Germinal center (tissue), 1 donor: ENCODE measurements around the gene UBE3B.

ENCODE experiments used
- DNase-seq: peaks from one replicate; pipeline ENCODE4 v3.0.0; 2012; ENCODE audit warnings: mixed read lengths, low spot score

The UBE3B gene

DNA sequence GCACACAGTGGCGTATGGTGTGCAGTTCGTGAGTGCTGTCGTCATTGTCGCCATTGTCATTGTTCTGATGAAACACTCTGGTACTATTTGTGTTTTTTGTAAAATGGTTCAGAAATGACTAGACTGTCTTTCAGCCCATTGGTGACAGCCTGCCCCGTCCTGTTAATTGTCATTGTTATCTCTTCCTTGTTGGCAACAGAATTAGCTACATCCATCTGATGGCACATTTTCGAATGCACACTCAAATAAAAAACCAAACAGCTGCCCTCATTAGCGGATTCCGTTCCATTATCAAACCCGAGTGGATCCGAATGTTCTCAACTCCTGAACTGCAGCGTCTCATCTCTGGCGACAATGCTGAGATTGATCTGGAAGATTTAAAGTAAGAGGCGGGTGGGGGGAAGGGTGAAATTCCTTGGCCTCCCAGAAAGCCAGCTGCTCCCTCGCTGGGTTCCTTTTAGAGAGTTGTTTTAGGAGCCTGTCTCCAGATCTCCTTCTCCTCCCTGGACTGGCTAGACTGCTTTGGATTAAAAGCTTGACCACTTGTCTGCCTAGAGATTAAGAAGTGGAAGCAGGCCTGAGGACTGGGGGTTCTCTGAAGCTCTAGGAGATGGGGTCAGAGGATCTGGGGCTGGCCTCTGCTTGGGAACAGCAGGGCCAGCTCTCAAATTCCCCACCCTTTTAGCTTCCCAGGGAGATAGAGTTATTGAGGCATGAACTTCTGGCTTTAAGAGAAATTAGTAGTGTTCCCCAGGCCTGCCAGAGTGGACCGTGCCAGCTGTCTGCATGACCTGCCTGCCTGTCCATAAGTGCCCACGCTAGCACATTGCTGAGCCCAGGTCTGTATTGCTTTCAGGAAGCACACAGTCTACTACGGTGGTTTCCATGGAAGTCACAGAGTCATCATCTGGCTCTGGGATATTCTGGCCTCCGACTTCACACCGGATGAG, 52.5 kb downstream of the UBE3B start:
- no peak for DNase-seq

DNA sequence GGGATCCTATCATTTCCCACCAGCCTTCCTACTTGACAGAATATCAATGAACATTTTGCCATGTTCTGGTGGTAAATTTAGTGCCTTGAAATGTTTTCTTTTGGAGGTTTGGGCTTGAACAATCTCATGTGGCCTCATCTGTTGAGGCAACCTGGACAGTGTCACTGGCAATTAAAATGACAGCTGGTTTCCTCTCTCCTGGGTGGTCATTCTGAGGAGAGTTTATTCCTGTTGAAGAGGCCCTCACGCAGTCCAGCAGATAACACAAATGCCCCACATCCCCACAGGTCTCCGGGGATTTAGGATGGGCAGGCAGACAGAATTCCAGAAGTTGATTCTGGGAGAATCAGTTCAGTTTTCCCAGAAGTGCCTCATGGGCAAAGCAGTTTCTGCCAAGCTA, 54.0 kb downstream of the UBE3B start:
- DNase-seq: no peak

DNA sequence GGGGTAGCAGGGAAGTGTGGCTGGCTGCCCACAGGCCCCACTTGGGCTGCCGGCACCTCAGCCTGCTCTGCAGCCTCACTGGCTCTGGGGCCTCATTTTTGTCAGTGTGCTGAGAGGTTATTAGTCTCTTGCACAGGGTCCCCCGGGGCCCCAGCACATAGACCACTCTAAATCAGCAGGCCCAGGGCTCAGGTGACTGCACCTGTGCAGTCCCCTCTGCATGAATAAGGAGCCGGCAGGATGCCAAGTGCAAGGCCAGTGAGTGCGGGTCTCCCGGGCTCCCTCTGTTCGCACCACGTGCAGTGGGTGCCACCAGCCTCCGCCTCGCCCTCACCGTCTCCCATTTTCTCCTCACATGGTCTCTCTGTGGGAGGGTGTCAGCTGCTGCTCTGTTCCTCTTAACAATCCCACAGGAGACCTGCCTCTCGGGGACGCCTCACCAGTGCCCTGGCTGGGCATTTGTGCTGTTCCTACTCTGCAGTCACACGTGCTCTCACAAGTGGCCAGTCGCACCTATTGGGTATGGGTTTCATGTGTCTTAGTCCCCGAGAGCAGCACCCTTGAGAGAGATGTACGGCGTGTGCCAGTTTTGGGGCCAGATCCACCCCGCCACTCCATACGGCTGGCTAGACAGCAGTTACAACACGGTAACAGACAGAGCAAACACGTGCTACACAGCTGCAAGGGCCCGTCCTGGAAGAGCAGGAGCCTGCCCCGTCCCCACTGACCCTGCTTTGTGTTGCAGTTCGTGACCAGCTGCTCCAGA, 55.5 kb downstream of the UBE3B start:
- DNase-seq: no peak

GRCh38 chr12:109533487-109533740, 56.0 kb downstream of the UBE3B start:
- no peak for DNase-seq

DNA sequence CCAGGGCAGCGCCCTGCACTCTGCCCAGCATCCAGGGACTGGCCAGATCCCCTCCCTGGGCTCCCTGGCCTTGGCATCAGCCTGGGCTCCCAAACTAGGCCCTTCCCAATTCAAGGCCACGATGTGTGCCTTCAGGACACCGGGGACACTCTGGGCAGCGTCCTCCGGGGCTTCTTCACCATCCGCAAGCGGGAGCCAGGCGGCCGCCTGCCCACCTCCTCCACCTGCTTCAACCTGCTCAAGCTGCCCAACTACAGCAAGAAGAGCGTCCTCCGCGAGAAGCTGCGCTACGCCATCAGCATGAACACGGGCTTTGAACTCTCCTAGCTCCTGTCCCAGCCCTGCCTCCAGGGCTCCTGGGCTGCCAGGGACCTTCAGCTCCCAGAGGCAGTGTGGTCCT, 57.0 kb downstream of the UBE3B start:
- no peak for DNase-seq

GRCh38 chr12:109535231-109535862, 57.9 kb downstream of the UBE3B start:
- no peak for DNase-seq

DNA sequence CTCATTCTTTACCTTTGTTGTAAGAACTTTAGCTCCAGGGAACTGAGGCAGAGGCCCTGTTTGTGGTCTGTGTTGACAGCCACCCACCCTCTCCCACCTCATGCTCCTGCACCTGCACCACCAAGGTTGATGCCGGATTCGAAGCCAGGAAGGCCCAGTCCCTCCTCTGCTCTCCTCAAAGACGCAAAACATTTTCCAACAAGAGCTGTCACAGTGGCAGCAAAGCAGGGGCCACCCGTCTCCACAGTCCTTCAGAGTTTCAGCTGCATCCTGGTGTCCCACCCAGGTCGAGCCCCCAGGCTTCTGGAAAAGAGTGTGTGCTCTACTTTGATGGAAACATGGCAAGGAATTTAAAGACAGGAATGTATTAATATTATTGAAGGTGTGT, 58.4 kb downstream of the UBE3B start:
- no peak for DNase-seq

DNA sequence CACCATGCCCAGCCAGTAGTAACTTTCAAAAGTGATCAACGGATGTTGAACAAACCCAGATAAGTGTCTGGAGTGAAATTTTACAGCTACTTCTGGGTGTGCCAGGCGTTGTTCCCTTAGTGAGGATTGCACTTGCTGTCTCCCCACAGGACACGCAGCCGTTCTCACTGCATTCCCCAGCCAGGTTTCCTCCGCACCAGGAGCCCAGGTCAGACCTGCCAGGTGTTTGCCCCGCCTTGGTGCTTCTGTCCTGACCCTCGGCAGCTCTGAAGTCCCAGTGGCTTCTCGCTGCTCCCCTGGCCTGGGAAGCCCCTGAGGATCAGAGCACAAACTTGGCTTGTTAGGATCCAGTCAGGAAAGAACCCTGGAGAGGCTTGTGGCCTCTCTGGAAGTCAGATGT, 59.7 kb downstream of the UBE3B start:
- no peak for DNase-seq

DNA sequence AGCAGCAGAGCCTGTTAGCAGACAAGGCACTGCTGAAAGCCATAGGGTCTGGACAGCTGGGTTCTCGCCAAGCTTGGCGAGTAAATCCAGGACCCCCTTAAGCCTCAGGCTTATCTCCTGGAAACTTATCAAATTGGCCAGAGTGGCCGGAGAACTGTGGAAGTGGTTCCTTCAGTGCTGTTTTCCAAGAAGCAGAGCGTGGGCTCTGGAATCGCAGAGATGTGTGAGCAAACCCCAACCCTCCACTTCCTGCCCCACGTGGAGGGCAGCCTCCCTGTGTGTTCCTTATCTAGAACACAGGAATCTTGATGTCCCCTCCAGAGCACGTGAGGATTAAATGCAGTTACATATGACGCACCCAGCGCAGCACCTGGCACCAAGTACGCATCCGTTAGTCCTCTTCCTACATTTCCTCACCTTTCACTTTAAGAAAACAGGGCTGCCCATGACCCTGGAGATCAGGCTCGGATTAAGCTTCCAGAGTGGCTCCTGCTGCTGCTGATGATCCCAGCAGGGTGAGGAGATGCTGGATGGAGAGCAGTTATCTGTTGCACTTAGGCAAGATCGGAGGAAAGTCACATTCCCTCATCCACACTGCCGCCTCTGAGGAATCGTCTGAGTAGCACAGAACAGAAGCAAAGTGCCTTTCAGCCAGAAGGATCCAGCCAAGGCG, 60.9 kb downstream of the UBE3B start:
- DNase-seq: no peak

DNA sequence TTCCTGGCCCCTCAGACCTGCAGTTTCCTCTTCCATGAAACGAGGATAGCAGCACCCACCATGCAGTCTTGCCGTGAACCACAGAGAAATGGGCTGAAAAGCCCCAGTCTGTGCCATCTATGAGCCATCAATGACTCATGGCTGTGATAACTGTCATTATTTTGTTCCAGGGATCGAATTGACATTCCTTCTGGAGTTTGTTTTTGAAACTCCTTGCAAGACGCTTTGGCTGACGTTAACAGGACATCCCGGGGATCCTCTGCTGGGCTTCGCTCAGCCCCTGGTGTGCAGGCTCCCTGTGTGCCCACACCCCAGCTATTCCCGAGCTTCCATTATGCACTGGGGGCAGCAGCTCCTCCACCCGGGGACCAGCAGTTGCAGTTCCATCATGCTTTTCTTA, 62.1 kb downstream of the UBE3B start:
- DNase-seq: no peak

DNA sequence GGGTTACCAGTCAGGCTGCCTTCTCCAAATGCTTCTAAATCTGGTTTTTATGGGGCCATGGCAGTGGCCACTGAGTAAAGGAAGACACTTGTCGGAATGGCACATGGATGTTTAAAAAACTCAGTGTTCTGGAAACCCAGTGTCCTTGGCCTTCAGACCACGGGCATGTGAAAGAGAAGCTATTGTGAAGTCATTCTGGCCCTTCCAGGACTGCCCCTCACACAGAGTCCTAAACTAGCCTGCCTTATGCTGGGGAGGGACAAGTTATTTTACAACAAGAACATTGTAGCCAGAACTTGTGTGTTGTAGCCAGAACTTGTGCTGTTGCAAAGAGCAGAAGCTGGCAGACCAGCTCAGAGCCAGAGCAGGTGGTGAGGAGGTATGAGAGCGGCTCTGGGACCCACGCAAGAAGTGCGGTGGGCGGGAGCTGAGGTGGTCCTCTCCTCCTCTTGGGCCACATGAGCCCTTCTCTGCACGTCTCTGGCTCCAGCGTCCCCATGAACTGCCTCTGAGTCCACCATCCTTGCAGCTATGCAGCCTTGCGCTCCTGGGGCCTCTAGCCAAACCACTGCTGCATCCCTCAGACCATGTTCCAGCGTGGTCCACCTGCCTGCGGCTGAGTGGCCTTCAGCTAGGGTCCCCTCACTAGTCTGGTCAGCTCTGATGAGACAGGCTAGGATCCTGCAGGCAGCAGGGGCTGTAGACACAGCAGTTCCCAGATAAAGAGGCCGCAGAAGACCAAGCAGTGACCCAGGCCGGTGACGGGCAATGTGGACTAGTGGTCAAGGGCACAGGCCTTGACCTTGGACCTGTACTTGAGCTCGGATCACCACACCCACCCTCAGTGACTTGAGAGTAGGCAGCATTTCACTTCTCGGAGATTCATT, 63.3 kb downstream of the UBE3B start:
- no peak for DNase-seq

DNA sequence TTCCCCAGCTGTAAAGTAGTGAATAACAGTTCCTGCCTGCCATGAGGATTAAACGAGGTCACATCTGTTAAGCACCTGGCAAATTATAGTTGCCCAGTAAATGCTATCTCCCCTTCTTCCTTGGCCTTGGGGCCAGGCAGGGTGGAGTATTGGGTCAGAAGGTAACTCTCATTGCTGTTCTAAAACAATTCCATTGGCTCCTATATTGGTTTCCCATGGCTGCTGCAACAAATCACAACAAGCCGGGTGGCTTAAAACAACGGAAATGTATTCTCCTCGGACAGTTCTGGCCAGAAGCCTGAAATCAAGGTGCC, 63.9 kb downstream of the UBE3B start:
- no peak for DNase-seq

GRCh38 chr12:109542014-109542413, 64.6 kb downstream of the UBE3B start:
- no peak for DNase-seq

DNA sequence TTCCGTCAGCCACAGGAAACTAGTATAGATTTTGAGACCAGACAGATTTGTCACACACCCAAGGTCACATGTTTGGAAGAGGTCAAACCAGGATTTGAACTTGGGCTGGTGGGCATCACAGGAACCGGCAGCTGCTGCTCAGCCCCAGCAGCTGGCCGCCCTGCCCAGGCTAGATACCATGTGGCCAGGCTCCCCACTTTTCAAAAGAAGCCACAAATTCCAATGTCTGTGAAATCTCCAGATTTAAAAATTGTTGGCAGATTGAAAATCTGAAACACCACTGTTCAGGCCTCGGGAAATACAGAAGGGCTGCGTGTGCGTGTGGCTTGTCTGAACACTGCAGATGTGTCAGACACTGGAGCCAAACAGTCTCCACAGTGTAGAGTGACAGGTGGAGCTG, 65.4 kb downstream of the UBE3B start:
- no peak for DNase-seq

DNA sequence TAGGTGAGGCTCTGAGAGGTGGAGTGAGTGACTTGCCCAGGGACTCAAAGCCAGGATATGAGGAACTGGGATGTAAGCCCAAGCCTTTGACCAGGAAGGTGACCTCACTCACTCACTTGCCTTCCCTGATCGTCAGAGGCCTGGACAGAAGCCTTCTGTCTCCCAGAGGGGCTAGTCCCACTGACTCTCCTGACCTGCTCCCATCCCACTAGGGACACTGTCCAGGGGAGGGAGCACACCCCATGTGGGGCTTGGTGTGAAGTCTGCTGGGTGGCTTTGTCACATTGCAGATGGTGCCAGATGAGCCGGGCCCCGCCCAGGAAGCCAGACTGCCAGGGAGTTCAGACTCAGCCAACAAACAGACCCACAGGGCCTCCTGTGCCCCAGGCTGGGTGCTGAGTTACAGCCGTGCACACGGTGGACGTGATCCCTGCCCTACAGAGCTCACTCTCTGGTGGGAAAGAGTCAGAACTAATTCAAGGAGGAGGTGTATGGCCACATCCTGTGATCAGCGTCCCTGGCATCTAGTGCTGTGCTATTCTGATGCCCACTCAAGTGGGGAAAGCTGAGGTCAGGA, 67.6 kb downstream of the UBE3B start:
- DNase-seq: no peak

GRCh38 chr12:109545826-109546225, 68.4 kb downstream of the UBE3B start:
- DNase-seq: no peak

- DNase-seq: no peak
Observed at GRCh38 chr12:109547286-109547685, 69.9 kb downstream of the UBE3B start.

DNA sequence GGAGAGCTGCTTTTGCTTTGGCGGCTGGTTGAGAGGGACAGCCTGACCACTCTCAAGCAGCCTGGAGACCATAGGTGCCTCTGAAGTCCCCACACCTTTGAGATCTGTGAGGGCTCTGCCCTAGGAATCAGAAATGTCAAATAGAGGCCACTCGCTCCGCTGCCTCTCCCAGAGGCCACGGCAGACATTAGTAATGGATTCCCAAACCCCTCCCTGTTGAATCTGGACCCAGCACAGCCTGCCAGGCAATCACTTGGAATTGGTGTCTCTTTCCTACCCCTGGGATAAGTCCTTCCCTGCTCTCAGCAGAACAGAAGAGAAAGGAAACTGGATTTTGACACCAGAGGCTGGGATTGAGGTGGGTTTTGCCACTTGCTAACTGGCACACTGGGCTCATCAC, 70.8 kb downstream of the UBE3B start:
- DNase-seq: no peak

GRCh38 chr12:109549613-109550270, 72.3 kb downstream of the UBE3B start:
- no peak for DNase-seq

GRCh38 chr12:109550281-109550680, 72.8 kb downstream of the UBE3B start:
- no peak for DNase-seq

DNA sequence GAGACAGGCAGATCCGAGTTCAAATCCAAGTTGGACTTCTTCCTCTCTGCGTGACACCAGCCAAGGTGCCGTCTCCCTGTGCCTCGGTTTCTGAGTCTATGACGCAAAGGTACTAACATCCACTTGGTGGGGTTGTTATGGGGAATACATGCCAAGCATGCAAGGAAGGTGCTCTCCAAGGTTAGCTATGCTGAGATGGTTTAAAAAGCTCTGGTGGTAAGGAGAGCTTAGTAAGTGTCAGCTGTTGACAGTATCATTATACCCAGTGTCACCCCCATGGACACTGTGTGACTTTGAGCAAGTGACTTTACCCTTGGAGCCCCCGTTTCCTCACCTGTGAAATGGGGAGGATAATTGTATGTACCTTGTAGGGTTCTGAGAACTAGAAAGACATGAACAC, 73.7 kb downstream of the UBE3B start:
- no peak for DNase-seq
